Gastroesophageal sphincter (tissue), 4 donors: ENCODE measurements around the gene LPIN1. TPM values are rescaled to one million over a fixed set of nuclear protein-coding genes. Genes with fewer than 3 reads are reported as not detected.

Source experiments
- ATAC-seq: fragments of 150-250 bp; one replicate; pipeline ENCODE4 v1.9.1; 2016; ENCODE audit warnings: mild to moderate bottlenecking, moderate library complexity
- H3K27ac ChIP-seq, 4 donors: fragments of 200-600 bp; sonication (generic) in 3 of 4; 1 replicate in 3 of 4; 2 replicates in 1 of 4; pipeline ENCODE4 v1.5.1; 2016 to 2019
- H3K27me3 ChIP-seq: fragments of 200-600 bp; sonication (generic); one replicate; pipeline ENCODE4 v1.5.1; 2019
- H3K36me3 ChIP-seq, 2 donors: fragments of 200-600 bp; sonication (generic); one replicate each; pipeline ENCODE4 v1.5.1; 2019; ENCODE audit warnings: control low read depth in 1 of 2
- H3K4me1 ChIP-seq, 3 donors: fragments of 200-600 bp; sonication (generic); 1 replicate in 2 of 3; 2 replicates in 1 of 3; pipeline ENCODE4 v1.5.1; 2016 to 2019; ENCODE audit warnings: control low read depth in 2 of 3
- H3K4me3 ChIP-seq, 2 donors: fragments of 200-600 bp; sonication (generic); one replicate each; pipeline ENCODE4 v1.5.1; 2019; ENCODE audit warnings: mild to moderate bottlenecking in 1 of 2, moderate library complexity in 1 of 2
- H3K9me3 ChIP-seq, 3 donors: fragments of 200-600 bp; sonication (generic); one replicate each; pipeline ENCODE4 v1.5.1; 2017 to 2019; ENCODE audit warnings: control low read depth in 2 of 3
- EP300 ChIP-seq: sonication (generic); formaldehyde crosslinking; IDR thresholded peaks from one replicate; pipeline ENCODE4 v1.6.1; 2017; ENCODE audit warnings: antibody characterized with exemption, mild to moderate bottlenecking
- POLR2A ChIP-seq, 2 donors: fragments of 450-650 bp; IDR thresholded peaks; one replicate each; pipeline ENCODE4 v1.6.1; 2017; ENCODE audit warnings: antibody characterized with exemption in 2 of 2, mild to moderate bottlenecking in 2 of 2, moderate library complexity in 1 of 2
- POLR2AphosphoS5 ChIP-seq: sonication (generic); formaldehyde crosslinking; IDR thresholded peaks from one replicate; pipeline ENCODE4 v1.6.1; 2017; ENCODE audit warnings: antibody characterized with exemption
- WGBS, 2 donors: methylation state at CpG; one replicate each; pipeline ENCODE4 v1.1.5; 2018; ENCODE audit warnings: low coverage in 1 of 2; 5-methylcytosine and 5-hydroxymethylcytosine counted together
- total RNA-seq, 4 donors: library from RNA; depleted of rRNA; stranded (reverse); fragments of >200 nt; gene quantifications; one replicate each; pipeline ENCODE4 v1.1.0, GENCODE V29; 2016
- TF ChIP-seq, protein P1 (sequence below), 4 experiments: fragments of 200-600 bp in 2 of 4; fragments of 450-650 bp in 2 of 4; sonication (generic) in 1 of 4; IDR thresholded peaks; one replicate each; pipeline ENCODE4 v1.5.1; 2017 to 2019; ENCODE audit warnings: antibody characterized with exemption in 4 of 4, mild to moderate bottlenecking in 2 of 4, moderate library complexity in 2 of 4

The LPIN1 gene
- total RNA-seq, 4 donors from 2014 or later: 47.3 to 70.1 (median 50.0) TPM

DNA sequence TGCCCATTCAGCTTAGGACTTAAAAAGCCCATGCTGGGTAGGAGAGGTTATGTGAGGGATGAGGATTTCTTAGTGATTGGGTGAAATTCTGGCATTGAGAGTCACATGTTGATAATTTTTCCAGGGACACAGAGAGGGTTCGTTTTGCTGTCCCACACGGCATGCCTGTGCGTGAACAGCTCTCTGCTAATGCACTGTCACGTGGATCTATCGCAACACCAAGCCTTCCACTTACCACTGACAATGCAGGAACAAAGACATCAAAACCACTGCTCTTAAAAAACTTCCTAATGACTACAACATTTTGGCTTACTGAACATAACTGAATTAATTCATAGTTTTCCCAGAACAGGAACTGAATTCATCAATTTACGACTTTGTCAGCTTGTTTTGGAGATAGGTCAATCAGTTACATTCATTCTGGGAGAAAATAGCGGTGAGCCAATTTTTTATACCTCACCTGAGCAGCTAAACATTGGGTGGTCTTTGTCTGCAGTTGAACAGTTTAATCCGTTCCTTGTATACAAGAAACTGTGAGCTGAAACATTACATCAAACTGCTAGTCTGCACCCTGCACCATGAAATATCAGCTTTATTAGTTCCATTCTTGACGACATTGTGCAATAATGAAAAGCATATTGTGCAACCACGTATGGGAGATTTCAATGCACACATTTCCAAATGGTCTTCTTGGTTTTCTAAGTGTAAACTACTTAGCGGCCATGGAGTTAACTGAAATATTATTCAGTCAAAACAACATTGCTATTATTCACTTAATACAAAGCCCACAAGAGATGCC lies 127.1 kb downstream of the LPIN1 start:
- Histone ChIP-seq H3K4me3 (no peak overlapping the region), H3K4me1 (peaks cover 0 to 10% (median 0%) of the 10 kb centered on the region in 3 donors), H3K27me3 (no peaks in the 10 kb centered on the region), H3K9me3 (no peaks in the 10 kb centered on the region), H3K36me3 (no peaks in the 10 kb centered on the region), H3K27ac (no peak overlapping the region)
- WGBS, 2 donors: 59 to 72% methylated on average over 11 of the region's 11 CpGs
- no peak for ATAC-seq
- no peak for TF ChIP-seq EP300
- TF ChIP-seq POLR2A (IDR thresholded peaks at IDR 0.05): no peak
- TF ChIP-seq, protein P1, sequence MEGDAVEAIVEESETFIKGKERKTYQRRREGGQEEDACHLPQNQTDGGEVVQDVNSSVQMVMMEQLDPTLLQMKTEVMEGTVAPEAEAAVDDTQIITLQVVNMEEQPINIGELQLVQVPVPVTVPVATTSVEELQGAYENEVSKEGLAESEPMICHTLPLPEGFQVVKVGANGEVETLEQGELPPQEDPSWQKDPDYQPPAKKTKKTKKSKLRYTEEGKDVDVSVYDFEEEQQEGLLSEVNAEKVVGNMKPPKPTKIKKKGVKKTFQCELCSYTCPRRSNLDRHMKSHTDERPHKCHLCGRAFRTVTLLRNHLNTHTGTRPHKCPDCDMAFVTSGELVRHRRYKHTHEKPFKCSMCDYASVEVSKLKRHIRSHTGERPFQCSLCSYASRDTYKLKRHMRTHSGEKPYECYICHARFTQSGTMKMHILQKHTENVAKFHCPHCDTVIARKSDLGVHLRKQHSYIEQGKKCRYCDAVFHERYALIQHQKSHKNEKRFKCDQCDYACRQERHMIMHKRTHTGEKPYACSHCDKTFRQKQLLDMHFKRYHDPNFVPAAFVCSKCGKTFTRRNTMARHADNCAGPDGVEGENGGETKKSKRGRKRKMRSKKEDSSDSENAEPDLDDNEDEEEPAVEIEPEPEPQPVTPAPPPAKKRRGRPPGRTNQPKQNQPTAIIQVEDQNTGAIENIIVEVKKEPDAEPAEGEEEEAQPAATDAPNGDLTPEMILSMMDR (IDR thresholded peaks at IDR 0.05): no peak
- TF ChIP-seq POLR2AphosphoS5: no peak

DNA sequence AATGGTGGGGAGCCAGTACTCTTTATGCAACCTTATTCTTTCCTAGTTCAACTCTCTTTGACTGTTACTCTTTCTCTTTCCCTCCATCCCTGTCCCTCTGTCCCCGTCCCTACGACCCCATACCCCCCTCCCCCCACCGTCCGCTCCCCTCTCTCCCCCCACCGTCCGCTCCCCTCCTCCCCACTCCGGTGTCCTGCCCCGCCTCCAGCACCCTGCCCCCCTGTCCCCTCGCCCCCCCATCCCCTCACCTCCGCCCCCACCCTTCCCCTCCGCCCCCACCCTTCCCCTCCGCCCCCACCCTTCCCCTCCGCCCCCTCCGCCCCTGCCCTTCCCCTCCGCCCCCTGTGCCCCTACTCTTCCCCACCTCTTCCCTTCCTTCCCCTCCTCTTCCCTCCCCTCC lies 128.4 kb downstream of the LPIN1 start:
- no peak overlapping the region for H3K27ac ChIP-seq

DNA sequence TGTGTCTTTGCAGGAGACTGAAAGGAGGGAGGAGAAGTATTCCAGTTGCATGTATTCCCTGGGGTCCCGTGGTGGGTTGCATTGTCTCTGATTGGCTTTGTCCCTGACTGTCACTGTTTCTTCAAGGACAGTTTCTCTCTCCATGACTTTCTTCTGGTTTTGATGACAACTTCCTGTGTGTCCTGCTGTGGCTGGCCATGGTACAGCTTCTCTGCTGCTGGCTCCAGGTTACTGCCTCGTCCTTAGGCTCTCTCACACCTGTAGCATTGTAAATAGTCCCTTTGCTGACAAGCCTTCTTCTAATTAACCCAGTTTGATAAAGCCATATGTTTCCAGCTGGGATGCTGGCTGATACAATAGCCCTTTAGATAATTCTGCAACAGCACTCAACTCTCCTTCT lies 129.0 kb downstream of the LPIN1 start:
- H3K4me3 ChIP-seq: no peak overlapping the region
- WGBS, 2 donors: 64 to 100% methylated on average over 1 to 2 of the region's 2 CpGs
- H3K36me3 ChIP-seq: no peaks in the 10 kb centered on the region
- TF ChIP-seq, protein P1 (IDR thresholded peaks at IDR 0.05): no peak
- no peak for ATAC-seq
- no peaks in the 10 kb centered on the region for H3K27me3 ChIP-seq
- no peaks in the 10 kb centered on the region for H3K9me3 ChIP-seq
- no peak overlapping the region for H3K27ac ChIP-seq
- peaks cover 0 to 10% (median 0%) of the 10 kb centered on the region in 3 donors for H3K4me1 ChIP-seq

More for the DNA sequence above, 128.4 kb downstream of the LPIN1 start:
- Histone ChIP-seq H3K27me3 (no peaks in the 10 kb centered on the region), H3K9me3 (no peaks in the 10 kb centered on the region), H3K4me1 (peaks cover 0 to 10% (median 0%) of the 10 kb centered on the region in 3 donors), H3K4me3 (no peak overlapping the region), H3K36me3 (no peaks in the 10 kb centered on the region)
- TF ChIP-seq POLR2AphosphoS5 (no peak), POLR2A (IDR thresholded peaks at IDR 0.05) (no peak), EP300 (no peak)
- TF ChIP-seq, protein P1 (IDR thresholded peaks at IDR 0.05): no peak
- WGBS, 2 donors: 74% methylated on average over 8 of the region's 15 CpGs; no CpG with 5 or more reads in 1 of the 2 donors
- ATAC-seq: no peak

DNA sequence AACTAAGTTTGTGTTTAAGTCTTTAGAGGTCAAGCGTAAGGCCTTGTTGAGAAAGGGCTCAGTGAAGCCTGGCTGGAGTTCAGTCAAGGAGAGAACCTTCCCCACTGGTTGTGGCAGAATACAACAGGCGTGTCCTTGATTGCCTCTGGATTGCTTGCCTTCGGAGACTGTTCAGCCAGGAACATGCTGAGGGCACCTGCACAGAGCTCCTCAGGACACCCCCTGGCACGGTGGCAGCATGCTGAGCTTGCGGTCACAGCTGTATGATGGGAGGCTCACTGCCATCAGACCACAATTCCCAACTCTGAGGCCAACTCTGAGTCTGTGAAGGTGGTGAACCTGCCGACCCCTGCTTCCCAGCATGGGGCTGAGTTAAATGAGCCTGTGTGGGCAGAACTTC lies 130.0 kb downstream of the LPIN1 start:
- Histone ChIP-seq H3K27ac (no peak overlapping the region), H3K9me3 (no peaks in the 10 kb centered on the region), H3K4me1 (peaks cover 0 to 10% (median 0%) of the 10 kb centered on the region in 3 donors), H3K27me3 (no peaks in the 10 kb centered on the region), H3K4me3 (no peak overlapping the region), H3K36me3 (no peaks in the 10 kb centered on the region)
- WGBS, 2 donors: 93 to 100% methylated on average over 2 to 3 of the region's 6 CpGs
- no peak for ATAC-seq
- TF ChIP-seq POLR2AphosphoS5 (no peak), POLR2A (IDR thresholded peaks at IDR 0.05) (no peak), EP300 (no peak)
- TF ChIP-seq, protein P1 (IDR thresholded peaks at IDR 0.05): no peak

DNA sequence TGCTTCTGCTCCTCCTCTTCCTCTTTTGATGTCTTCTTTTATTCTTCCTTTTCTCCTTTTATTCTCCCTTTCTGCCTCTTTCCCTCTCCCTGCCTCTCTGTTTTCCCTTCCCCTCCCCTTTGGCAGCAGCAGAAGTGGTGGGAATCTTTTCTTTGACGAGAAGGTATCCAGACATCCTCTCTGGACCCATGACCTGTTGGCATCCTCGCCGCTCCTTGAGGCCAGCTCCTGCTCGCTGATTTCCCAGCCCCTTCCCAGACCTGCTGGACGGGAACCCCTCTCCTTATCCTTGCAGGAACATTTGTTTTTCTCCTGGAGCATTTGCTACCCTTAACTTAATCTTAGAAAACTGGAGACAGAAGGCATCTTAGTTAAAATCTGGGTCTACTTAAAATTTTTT lies 130.5 kb downstream of the LPIN1 start:
- no peaks in the 10 kb centered on the region for H3K36me3 ChIP-seq
- peaks cover 0 to 10% (median 0%) of the 10 kb centered on the region in 3 donors for H3K4me1 ChIP-seq
- no peak overlapping the region for H3K4me3 ChIP-seq
- H3K9me3 ChIP-seq: no peaks in the 10 kb centered on the region
- H3K27ac ChIP-seq: no peak overlapping the region
- H3K27me3 ChIP-seq: no peaks in the 10 kb centered on the region
- ATAC-seq: no peak
- TF ChIP-seq POLR2A (IDR thresholded peaks at IDR 0.05) (no peak), POLR2AphosphoS5 (no peak), EP300 (no peak)
- TF ChIP-seq, protein P1 (IDR thresholded peaks at IDR 0.05): no peak
- 76 to 94% methylated on average over 2 to 5 of the region's 5 CpGs for WGBS, 2 donors
